ENCODE results near the gene COX19. TPM values are rescaled to one million over a fixed set of nuclear protein-coding genes. Genes with fewer than 3 reads are reported as not detected.

Gene COX19
- polyA plus RNA-seq, 4 donors = 10.3 to 17.0 (median 14.8) TPM

- DNase-seq (ENCODE audit: low read depth in 4 of 4, low spot score in 2 of 4) = no peak
Observed at GRCh38 chr7:979886-980571, 4.7 kb upstream of the COX19 start.

- no peak for DNase-seq (ENCODE audit: low read depth in 4 of 4, low spot score in 2 of 4)
Observed at GRCh38 chr7:979151-979550, 3.8 kb upstream of the COX19 start.

- no peak for DNase-seq (ENCODE audit: low read depth in 4 of 4, low spot score in 2 of 4)
Observed at GRCh38 chr7:978416-979091, 3.2 kb upstream of the COX19 start.

GRCh38 chr7:978049-978346, 2.6 kb upstream of the COX19 start:
- DNase-seq (ENCODE audit: low read depth in 4 of 4, low spot score in 2 of 4) = no peak

GRCh38 chr7:977326-978048, 2.1 kb upstream of the COX19 start:
- peak in 2 of 4 donors; percentile 61 to 63 for DNase-seq (ENCODE audit: low read depth in 4 of 4, low spot score in 2 of 4)

GRCh38 chr7:976901-977325, 1.6 kb upstream of the COX19 start:
- no peak for DNase-seq (ENCODE audit: low read depth in 4 of 4, low spot score in 2 of 4)

- DNase-seq (ENCODE audit: low read depth in 4 of 4, low spot score in 2 of 4) = no peak
Observed at GRCh38 chr7:975702-976473, 539 bp upstream of the COX19 start.

- DNase-seq (ENCODE audit: low read depth in 4 of 4, low spot score in 2 of 4) = no peak
Observed at GRCh38 chr7:974172-974571, 1.2 kb downstream of the COX19 start.

GRCh38 chr7:973312-973711, 2.0 kb downstream of the COX19 start:
- no peak for DNase-seq (ENCODE audit: low read depth in 4 of 4, low spot score in 2 of 4)

- no peak for DNase-seq (ENCODE audit: low read depth in 4 of 4, low spot score in 2 of 4)
Observed at GRCh38 chr7:972676-973309, 2.6 kb downstream of the COX19 start.

- DNase-seq (ENCODE audit: low read depth in 4 of 4, low spot score in 2 of 4) = no peak
Observed at GRCh38 chr7:972110-972509, 3.2 kb downstream of the COX19 start.

GRCh38 chr7:970744-971143, 4.6 kb downstream of the COX19 start:
- DNase-seq (ENCODE audit: low read depth in 4 of 4, low spot score in 2 of 4) = no peak

GRCh38 chr7:969403-969802, 5.9 kb downstream of the COX19 start:
- DNase-seq (ENCODE audit: low read depth in 4 of 4, low spot score in 2 of 4) = no peak

- DNase-seq (ENCODE audit: low read depth in 4 of 4, low spot score in 2 of 4) = no peak
Observed at GRCh38 chr7:968205-969105, 6.9 kb downstream of the COX19 start.

GRCh38 chr7:967361-968082, 7.8 kb downstream of the COX19 start:
- no peak for DNase-seq (ENCODE audit: low read depth in 4 of 4, low spot score in 2 of 4)

GRCh38 chr7:966291-967069, 8.9 kb downstream of the COX19 start:
- no peak for DNase-seq (ENCODE audit: low read depth in 4 of 4, low spot score in 2 of 4)

- DNase-seq (ENCODE audit: low read depth in 4 of 4, low spot score in 2 of 4) = no peak
Observed at GRCh38 chr7:964401-965231, 10.7 kb downstream of the COX19 start.

Data from left renal cortex interstitium (tissue), 4 donors.